GM12878 (cell line): ENCODE measurements around the gene RAP1A. TPM values are rescaled to one million over a fixed set of nuclear protein-coding genes. Genes with fewer than 3 reads are reported as not detected.

Experiments
- ATAC-seq: fragments of 200-7000 bp; cut with Tn5 transposase; 3 replicates; pipeline ENCODE4 v1.9.1; 2020; ENCODE audit warnings: mild to moderate bottlenecking, moderate library complexity
- BruUV-seq: library from RNA; stranded (reverse); fragments of 400-500 nt; replicated peaks from 2 replicates; lab custom pipeline; 2021; lab: Mats Ljungman, UMichigan
- CTCF ChIA-PET: fragments of 300-600 bp; sonication (Branson Sonifier 250); formaldehyde crosslinking; extraction: SDS; loops from one replicate; lab custom pipeline; 2021; ENCODE audit warnings: inconsistent platforms; lab: Yijun Ruan, JAX
- POLR2A ChIA-PET: fragments of 350-600 bp; formaldehyde crosslinking; extraction: SDS; loops from one replicate; lab custom pipeline; 2021; ENCODE audit warnings: inconsistent platforms; lab: Charles Lee
- RAD21 ChIA-PET: fragments of 300-600 bp; sonication (Branson Sonifier 250); formaldehyde crosslinking; loops from one replicate; lab custom pipeline; 2023; ENCODE audit warnings: antibody characterized with exemption; ENCODE audit not compliant: unreplicated experiment; lab: Charles Lee
- SMC1A ChIA-PET: fragments of 300-600 bp; sonication (Branson Sonifier 250); formaldehyde crosslinking; loops from one replicate; lab custom pipeline; 2023; ENCODE audit not compliant: unreplicated experiment, uncharacterized antibody; lab: Charles Lee
- DNase-seq: peaks from one replicate; pipeline ENCODE4 v3.0.0-alpha.2; 2011; ENCODE audit warnings: low read depth, low spot score
- FAIRE-seq: peaks from 3 replicates; lab custom pipeline; 2011; peaks lifted over from hg19 to GRCh38; lab: Jason Lieb, UNC
- H2AFZ ChIP-seq: 2 replicates; pipeline ENCODE4 v1.6.0; 2011; ENCODE audit warnings: low read depth, low read length, control low read depth; ENCODE audit not compliant: control insufficient read depth
- H3K27ac ChIP-seq: 2 replicates; pipeline ENCODE4 v1.5.1; 2011; ENCODE audit warnings: control low read depth; ENCODE audit not compliant: control insufficient read depth, insufficient read depth
- H3K27me3 ChIP-seq, 2 experiments: replicated peaks in 1 of 2; 2 replicates each; pipeline versions ENCODE4 v1.6.0 to v1.6.1; 2011; ENCODE audit warnings: low read length in 1 of 2; ENCODE audit not compliant: control insufficient read depth in 2 of 2, insufficient read depth in 2 of 2
- H3K36me3 ChIP-seq, 2 experiments: 2 replicates each; pipeline ENCODE4 v1.5.1; 2011; ENCODE audit warnings: low read length in 1 of 2; ENCODE audit not compliant: control insufficient read depth in 2 of 2, insufficient read depth in 2 of 2
- H3K4me1 ChIP-seq: 2 replicates; pipeline ENCODE4 v1.6.1; 2011; ENCODE audit warnings: mild to moderate bottlenecking, low read length, moderate library complexity, mixed read lengths; ENCODE audit not compliant: control insufficient read depth, insufficient read depth
- H3K4me2 ChIP-seq: 2 replicates; pipeline ENCODE4 v1.6.0; 2011; ENCODE audit warnings: control low read depth; ENCODE audit not compliant: control insufficient read depth, insufficient read depth
- H3K4me3 ChIP-seq: fragments of 200-600 bp; sonication (generic); 2 replicates; pipeline ENCODE4 v1.5.1; 2016
- H3K79me2 ChIP-seq: 2 replicates; pipeline ENCODE4 v1.6.0; 2011; ENCODE audit warnings: low read length; ENCODE audit not compliant: control insufficient read depth, insufficient read depth
- H3K9ac ChIP-seq: 2 replicates; pipeline ENCODE4 v1.8.0; 2011; ENCODE audit warnings: low read length, control low read depth, mixed read lengths; ENCODE audit not compliant: control insufficient read depth, insufficient read depth
- H3K9me3 ChIP-seq: replicated peaks from 3 replicates; pipeline ENCODE4 v1.5.1; 2011; ENCODE audit warnings: mild to moderate bottlenecking, low read length; ENCODE audit not compliant: control insufficient read depth, insufficient read depth
- H4K20me1 ChIP-seq: 2 replicates; pipeline ENCODE4 v1.6.0; 2011; ENCODE audit not compliant: control insufficient read depth, insufficient read depth
- BCLAF1 ChIP-seq: fragments of 450-650 bp; IDR thresholded peaks from 2 replicates; pipeline ENCODE4 v1.6.1; 2017; ENCODE audit warnings: antibody characterized with exemption, mild to moderate bottlenecking, moderate library complexity
- CBX5 ChIP-seq: sonication (generic); IDR thresholded peaks from 2 replicates; pipeline ENCODE4 v1.6.1; 2016; ENCODE audit warnings: low read depth, moderate library complexity, mild to moderate bottlenecking, inconsistent platforms
- DPF2 ChIP-seq: fragments of 450-650 bp; IDR thresholded peaks from 2 replicates; pipeline ENCODE4 v1.6.1; 2017; ENCODE audit warnings: mild to moderate bottlenecking
- E4F1 ChIP-seq: fragments of 450-650 bp; IDR thresholded peaks from 2 replicates; pipeline ENCODE4 v1.6.1; 2018; ENCODE audit warnings: borderline replicate concordance, mild to moderate bottlenecking; ENCODE audit not compliant: partially characterized antibody
- EGR1 ChIP-seq, 2 experiments: IDR thresholded peaks; 1 replicate in 1 of 2; 2 replicates in 1 of 2; pipeline ENCODE4 v1.6.1; 2011 to 2012; ENCODE audit warnings: low read depth in 2 of 2, low read length in 2 of 2, borderline replicate concordance in 1 of 2, mild to moderate bottlenecking in 1 of 2, moderate library complexity in 1 of 2
- JUNB ChIP-seq: IDR thresholded peaks from 2 replicates; pipeline ENCODE4 v1.6.1; 2016; ENCODE audit warnings: antibody characterized with exemption, mild to moderate bottlenecking
- MLLT1 ChIP-seq: fragments of 450-650 bp; IDR thresholded peaks from 2 replicates; pipeline ENCODE4 v1.6.1; 2016; ENCODE audit warnings: mild to moderate bottlenecking
- MXI1 ChIP-seq: fragments of 150-350 bp; IDR thresholded peaks from 2 replicates; pipeline ENCODE4 v1.6.1; 2011; ENCODE audit warnings: low read depth, mild to moderate bottlenecking, inconsistent platforms, low read length, improper control_type of control experiment
- MYB ChIP-seq: fragments of 150-350 bp; IDR thresholded peaks from 2 replicates; pipeline ENCODE4 v1.6.1; 2014; ENCODE audit warnings: mild to moderate bottlenecking, low read depth, low read length, borderline replicate concordance
- NFYA ChIP-seq: IDR thresholded peaks from 2 replicates; pipeline ENCODE4 v1.6.1; 2011; ENCODE audit warnings: low read depth, mild to moderate bottlenecking, low read length, improper control_type of control experiment, borderline replicate concordance
- POLR2AphosphoS2 ChIP-seq: IDR thresholded peaks from 2 replicates; pipeline ENCODE4 v1.6.1; 2011; ENCODE audit warnings: low read depth, mild to moderate bottlenecking, low read length, improper control_type of control experiment, moderate library complexity
- POU2F2 ChIP-seq: IDR thresholded peaks from 3 replicates; pipeline ENCODE4 v1.6.1; 2011; ENCODE audit warnings: low read depth, mild to moderate bottlenecking, low read length, borderline replicate concordance
- TBL1XR1 ChIP-seq: IDR thresholded peaks from 2 replicates; pipeline ENCODE4 v1.6.1; 2012; ENCODE audit warnings: low read depth, low read length, improper control_type of control experiment
- TCF12 ChIP-seq: IDR thresholded peaks from 2 replicates; pipeline ENCODE4 v1.6.1; 2011; ENCODE audit warnings: low read depth, mild to moderate bottlenecking, low read length
- WGBS: methylation state at CpG from one replicate; pipeline ENCODE4 v1.1.6; 2016; ENCODE audit warnings: low lambda C conversion rate; ENCODE audit not compliant: insufficient replicate concordance, insufficient coverage; ENCODE audit errors: missing lambda C conversion rate; 5-methylcytosine and 5-hydroxymethylcytosine counted together
- in situ Hi-C: fragments of 300-500 bp; cut with MboI; formaldehyde crosslinking; loops from 9 replicates; pipeline ENCODE4 v1.14.3; 2018; ENCODE audit warnings: mixed read lengths
- intact Hi-C: fragments of 100-400 bp; cut with micrococcal nuclease; formaldehyde crosslinking; loops from one replicate; pipeline ENCODE4 v1.14.2; 2022; ENCODE audit not compliant: unreplicated experiment
- polyA plus RNA-seq, 11 experiments: library from polyadenylated mRNA; depleted of rRNA in 4 of 11; unstranded in 6 of 11; stranded (reverse) in 5 of 11; fragments of >200 nt; fragmentation: Nextera tagmentation in 4 of 11; fragmentation: Illumina TruSeq in 1 of 11; extraction: Ambion mirVana in 4 of 11; extraction: Trizol in 1 of 11; gene quantifications; 1 replicate in 1 of 11; 2 replicates in 10 of 11; pipeline versions ENCODE4 v1.2.1 to v1.2.3, GENCODE V29; 2011 to 2016; ENCODE audit warnings: inconsistent platforms in 2 of 11, missing spikeins in 2 of 11, low read depth in 1 of 11
- total RNA-seq, 4 experiments: library from RNA; depleted of rRNA in 3 of 4; stranded (reverse); fragments of >200 nt in 3 of 4; fragmentation: Illumina TruSeq in 1 of 4; extraction: Trizol in 1 of 4; gene quantifications; 2 replicates each; pipeline versions ENCODE4 v1.2.1 to v1.2.3, GENCODE V29; 2013 to 2021

The RAP1A gene
- total and polyA plus RNA-seq, 10 of the 15 experiments (the other 5 are each of a cell fraction or from before 2014, with no cell fraction given) = 38.4 to 213 (median 86.0) TPM

- Histone ChIP-seq H3K27ac (peak within 1 kb of the TSS; percentile 87), H4K20me1 (no peaks in the 10 kb centered on the region), H3K9ac (peak within 1 kb of the TSS; percentile 82), H3K4me1 (peaks cover 3% of the 10 kb centered on the region; the same call in 1 of the 2 replicates), H3K36me3 (peaks cover 0 to 8% of the 10 kb centered on the region in 2 experiments; a peak in 1 of 4 replicates), H3K27me3 (no peaks in the 10 kb centered on the region), H3K4me2 (peak within 1 kb of the TSS; percentile 82), H3K9me3 (no peaks in the 10 kb centered on the region), H2AFZ (peak within 1 kb of the TSS; percentile 78), H3K79me2 (peaks cover 37% of the 10 kb centered on the region), H3K4me3 (peak within 1 kb of the TSS; percentile 88)
- ATAC-seq = peak; percentile 93
- intact Hi-C loops (loop anchor here (1.0 to 10.0 kb wide), 6 partner anchors 16 to 611 kb away; partner anchors contain the start of genes ATP5PB, CEPT1, DRAM2 and INKA2), in situ Hi-C loops (loop anchor here (10.0 kb wide), 1 partner anchor 251 kb away; the partner anchor contains the start of genes ADORA3 and TMIGD3)
- SMC1A ChIA-PET = interaction anchor here (0.7 to 12.9 kb wide), 23 partner anchors 10 to 303 kb away, joined by 3 to 123 read pairs (median 4); partner anchors contain the start of gene INKA2
- RAD21 ChIA-PET = interaction anchor here (0.6 to 7.7 kb wide), 22 partner anchors 9 to 543 kb away, joined by 3 to 68 read pairs (median 4); partner anchors contain the start of genes ADORA3, INKA2 and TMIGD3
- peak; percentile 94 for FAIRE-seq
- CTCF ChIA-PET = interaction anchor here (0.7 to 6.7 kb wide), 33 partner anchors 8 to 725 kb away, joined by 3 to 72 read pairs (median 5); partner anchors contain the start of genes ADORA3, INKA2 and TMIGD3
- 2% methylated on average over 63 of the region's 67 CpGs for WGBS
- no TSS peak for BruUV-seq
- POLR2A ChIA-PET = interaction anchor here (0.5 to 1.9 kb wide), 10 partner anchors 8 to 458 kb away, joined by 3 to 10 read pairs (median 4); partner anchors contain the start of gene INKA2
- DNase-seq = peak; percentile 80
- TF ChIP-seq MXI1 (peak; percentile 97), POU2F2 (peak; percentile 12; the same call in 1 of the 3 replicates), TCF12 (0 out of 2 replicates have a peak, but pooled peaks have one; percentile 18), POLR2AphosphoS2 (peak; percentile 90), NFYA (no peak), JUNB (no peak), CBX5 (peak; percentile 83; the same call in 1 of the 2 replicates), EGR1 (IDR thresholded peaks at IDR 0.05; ENCODE audit: borderline replicate concordance in 1 of 2, low read depth in 2 of 2, low read length in 2 of 2) (peak in 1 of 2 experiments; percentile 56; a peak in 2 of 3 replicates), TBL1XR1 (peak; percentile 48; the same call in 1 of the 2 replicates), DPF2 (peak; percentile 85), MLLT1 (peak; percentile 77), BCLAF1 (no peak), E4F1 (peak; percentile 29), MYB (no peak)
Observed at GRCh38 chr1:111755331-111756123, 135.9 kb downstream of the RAP1A start, which contains the start of gene DDX20. TSS of gene DDX20 (plus strand) at chr1:111755901. CDS start at chr1:111755925, 24 bp downstream.
